Kasumi-1 (cell line): ENCODE results near the gene CFAP90.

Experiments used
- DNase-seq, 2 experiments: peaks; one replicate each; lab custom pipeline; 2025; lab: John Stamatoyannopoulos, UW

CFAP90 gene

GRCh38 chr5:7822449-7822848 is 28.5 kb downstream of the CFAP90 start:
- no peak for DNase-seq

GRCh38 chr5:7816535-7816901 is 34.4 kb downstream of the CFAP90 start:
- no peak for DNase-seq

- peak; percentile 94 to 95 for DNase-seq
These were observed 34.9 kb downstream of the CFAP90 start for GRCh38 chr5:7815892-7816534.

- no peak for DNase-seq
These were observed 36.1 kb downstream of the CFAP90 start for GRCh38 chr5:7814816-7815215.

- DNase-seq = no peak
These were observed 37.4 kb downstream of the CFAP90 start for GRCh38 chr5:7813576-7813975.

GRCh38 chr5:7813007-7813406 is 37.9 kb downstream of the CFAP90 start:
- no peak for DNase-seq

- no peak for DNase-seq
These were observed 39.2 kb downstream of the CFAP90 start for GRCh38 chr5:7811715-7812114.

GRCh38 chr5:7808998-7809397 is 41.9 kb downstream of the CFAP90 start:
- no peak for DNase-seq

GRCh38 chr5:7805379-7805778 is 45.6 kb downstream of the CFAP90 start:
- DNase-seq = peak; percentile 22 to 23

- DNase-seq = no peak
These were observed 47.0 kb downstream of the CFAP90 start for GRCh38 chr5:7803937-7804336.

- DNase-seq = peak; percentile 42 to 51
These were observed 48.1 kb downstream of the CFAP90 start for GRCh38 chr5:7802855-7803254.

- DNase-seq = no peak
These were observed 48.9 kb downstream of the CFAP90 start for GRCh38 chr5:7801891-7802614.

GRCh38 chr5:7795306-7795705 is 55.6 kb downstream of the CFAP90 start:
- DNase-seq = no peak

GRCh38 chr5:7794823-7795222 is 56.1 kb downstream of the CFAP90 start:
- DNase-seq = no peak

- no peak for DNase-seq
These were observed 56.6 kb downstream of the CFAP90 start for GRCh38 chr5:7794311-7794710.

- no peak for DNase-seq
These were observed 57.0 kb downstream of the CFAP90 start for GRCh38 chr5:7793895-7794294.

- no peak for DNase-seq
These were observed 61.4 kb downstream of the CFAP90 start for GRCh38 chr5:7789567-7789966.

GRCh38 chr5:7787770-7788169 is 63.2 kb downstream of the CFAP90 start:
- no peak for DNase-seq

GRCh38 chr5:7784683-7785380 is 66.1 kb downstream of the CFAP90 start:
- no peak for DNase-seq

- DNase-seq = no peak
These were observed 69.0 kb downstream of the CFAP90 start for GRCh38 chr5:7781899-7782298.
